ENCODE data around the gene KAZALD1. TPM values are rescaled to one million over a fixed set of nuclear protein-coding genes. Genes with fewer than 3 reads are reported as not detected.

Gene KAZALD1
- total and polyA plus RNA-seq, 12 donors = 3.3 to 16.5 (median 9.9) TPM

- peaks cover 0 to 12% (median 0%) of the 10 kb centered on the region in 9 donors for H3K36me3 ChIP-seq
- DNase-seq (no peak), ATAC-seq (no peak)
- 83 to 85% methylated on average over 2 of the region's 2 CpGs for WGBS, 2 donors
- intact Hi-C loops (cut with DNase I) = loop anchor here in 4 of 10 donors (5.0 to 10.0 kb wide), 3 partner anchors 91 to 101 kb away; partner anchors contain the start of gene TLX1 (in 1 of the 4)
- H3K9me3 ChIP-seq = no peaks in the 10 kb centered on the region
- peaks cover 12 to 41% (median 29%) of the 10 kb centered on the region in 7 donors for H3K27me3 ChIP-seq
- peaks cover 3 to 32% (median 16%) of the 10 kb centered on the region in 9 donors for H3K4me1 ChIP-seq
- TF ChIP-seq CTCF (IDR thresholded peaks at IDR 0.05) = no peak
- no peak overlapping the region for H3K27ac ChIP-seq
- no peak overlapping the region for H3K4me3 ChIP-seq
Measured at GRCh38 chr10:101044117-101044516, 17.7 kb upstream of the KAZALD1 start.

GRCh38 chr10:101046332-101047238, 15.2 kb upstream of the KAZALD1 start:
- Histone ChIP-seq H3K9me3 (no peaks in the 10 kb centered on the region), H3K36me3 (no peaks in the 10 kb centered on the region), H3K4me3 (no peak overlapping the region), H3K27ac (no peak overlapping the region), H3K27me3 (peaks cover 12 to 66% (median 50%) of the 10 kb centered on the region in 7 donors), H3K4me1 (peaks cover 3 to 33% (median 19%) of the 10 kb centered on the region in 9 donors)
- ATAC-seq (no peak), DNase-seq (no peak)
- 16 to 26% methylated on average over 25 of the region's 25 CpGs for whole genome bisulfite sequencing, 2 donors
- intact Hi-C loops (cut with DNase I) = loop anchor here in 2 of 10 donors (10.0 kb wide), 2 partner anchors 88 to 98 kb away; partner anchors contain the start of gene TLX1 (in 1 of the 2)
- no peak for TF ChIP-seq CTCF (IDR thresholded peaks at IDR 0.05)

GRCh38 chr10:101047268-101047667, 14.5 kb upstream of the KAZALD1 start:
- ATAC-seq (no peak), DNase-seq (no peak)
- 12 to 16% methylated on average over 16 of the region's 16 CpGs for WGBS, 2 donors
- Histone ChIP-seq H3K27ac (no peak overlapping the region), H3K36me3 (no peaks in the 10 kb centered on the region), H3K9me3 (no peaks in the 10 kb centered on the region), H3K4me3 (no peak overlapping the region), H3K27me3 (peaks cover 12 to 67% (median 50%) of the 10 kb centered on the region in 7 donors), H3K4me1 (peaks cover 1 to 26% (median 12%) of the 10 kb centered on the region in 9 donors)
- intact Hi-C loops (cut with DNase I) = loop anchor here in 2 of 10 donors (10.0 kb wide), 2 partner anchors 88 to 98 kb away; partner anchors contain the start of gene TLX1 (in 1 of the 2)
- no peak for TF ChIP-seq CTCF (IDR thresholded peaks at IDR 0.05)
